ENCODE results near the gene KCNK17. TPM values are rescaled to one million over a fixed set of nuclear protein-coding genes. Genes with fewer than 3 reads are reported as not detected.
A peak's percentile ranks its signal among the peaks of the same experiment; 100 is the strongest.

The KCNK17 gene
- total RNA-seq, 1 experiment from 2014 or later = not detected

DNA sequence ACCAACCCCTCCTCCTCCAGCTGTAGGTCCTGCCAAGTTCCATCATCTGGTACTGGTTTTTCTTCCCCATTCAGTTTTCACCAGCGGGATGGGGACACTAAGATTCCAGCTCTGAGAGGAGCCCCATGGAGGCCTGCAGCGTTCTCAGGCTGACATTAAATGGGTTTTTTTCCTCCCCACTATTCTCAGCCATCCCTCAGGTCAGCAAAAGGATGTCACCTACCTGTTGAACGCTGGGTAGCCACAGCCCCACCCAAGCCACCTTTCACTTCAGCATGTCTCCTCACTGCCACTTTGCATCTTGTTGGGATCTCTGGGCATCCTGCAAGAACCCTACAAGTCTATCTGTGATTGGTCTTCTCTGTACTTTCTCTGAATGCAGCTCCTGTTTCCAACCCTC lies 6.8 kb downstream of the KCNK17 start:
- H2AFZ ChIP-seq (ENCODE audit: low read length) = no peak overlapping the region
- ChIA-PET CTCF (no interaction called here), POLR2A (ENCODE audit: unreplicated experiment) (no interaction called here)
- TF ChIP-seq EZH2 (IDR thresholded peaks at IDR 0.05; ENCODE audit: low read length, unreplicated experiment) = no peak
- TF ChIP-seq EZH2phosphoT487 (IDR thresholded peaks at IDR 0.05; ENCODE audit: borderline replicate concordance, low read length) = no peak
- TF ChIP-seq, protein P1, sequence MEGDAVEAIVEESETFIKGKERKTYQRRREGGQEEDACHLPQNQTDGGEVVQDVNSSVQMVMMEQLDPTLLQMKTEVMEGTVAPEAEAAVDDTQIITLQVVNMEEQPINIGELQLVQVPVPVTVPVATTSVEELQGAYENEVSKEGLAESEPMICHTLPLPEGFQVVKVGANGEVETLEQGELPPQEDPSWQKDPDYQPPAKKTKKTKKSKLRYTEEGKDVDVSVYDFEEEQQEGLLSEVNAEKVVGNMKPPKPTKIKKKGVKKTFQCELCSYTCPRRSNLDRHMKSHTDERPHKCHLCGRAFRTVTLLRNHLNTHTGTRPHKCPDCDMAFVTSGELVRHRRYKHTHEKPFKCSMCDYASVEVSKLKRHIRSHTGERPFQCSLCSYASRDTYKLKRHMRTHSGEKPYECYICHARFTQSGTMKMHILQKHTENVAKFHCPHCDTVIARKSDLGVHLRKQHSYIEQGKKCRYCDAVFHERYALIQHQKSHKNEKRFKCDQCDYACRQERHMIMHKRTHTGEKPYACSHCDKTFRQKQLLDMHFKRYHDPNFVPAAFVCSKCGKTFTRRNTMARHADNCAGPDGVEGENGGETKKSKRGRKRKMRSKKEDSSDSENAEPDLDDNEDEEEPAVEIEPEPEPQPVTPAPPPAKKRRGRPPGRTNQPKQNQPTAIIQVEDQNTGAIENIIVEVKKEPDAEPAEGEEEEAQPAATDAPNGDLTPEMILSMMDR (conservative IDR thresholded peaks at IDR 0.05; ENCODE audit: low read depth, low read length) = no peak
- H3K4me2 ChIP-seq (ENCODE audit: low read length) = no peak overlapping the region
- 0 out of 2 replicates have a peak, but pooled peaks cover 2% of the 10 kb centered on the region for H3K4me1 ChIP-seq (ENCODE audit: insufficient read depth, low read length)
- no peaks in the 10 kb centered on the region for H4K20me1 ChIP-seq (ENCODE audit: low read length)
- no peak overlapping the region for H3K4me3 ChIP-seq (ENCODE audit: low read length)
- no peak overlapping the region for H3K27ac ChIP-seq (ENCODE audit: low read length)
- no peaks in the 10 kb centered on the region for H3F3A ChIP-seq (ENCODE audit: low read length, unreplicated experiment)
- H3K36me3 ChIP-seq (ENCODE audit: low read depth, low read length) = no peaks in the 10 kb centered on the region
- intact Hi-C loops (cut with micrococcal nuclease) = no loop called here
- no peaks in the 10 kb centered on the region for H3K79me2 ChIP-seq (ENCODE audit: low read length)
- ATAC-seq (no peak), DNase-seq (no peak)
- no peak overlapping the region for H3K9ac ChIP-seq (ENCODE audit: low read length)
- no peaks in the 10 kb centered on the region for H3K9me2 ChIP-seq (replicated peaks; ENCODE audit: low read length)
- no TSS peak for BruUV-seq (replicated peaks)
- no peaks in the 10 kb centered on the region for H3K9me3 ChIP-seq (ENCODE audit: low read length)
- 0 out of 2 replicates have a peak, but pooled peaks cover 1% of the 10 kb centered on the region for H3K27me3 ChIP-seq (ENCODE audit: low read length)

DNA sequence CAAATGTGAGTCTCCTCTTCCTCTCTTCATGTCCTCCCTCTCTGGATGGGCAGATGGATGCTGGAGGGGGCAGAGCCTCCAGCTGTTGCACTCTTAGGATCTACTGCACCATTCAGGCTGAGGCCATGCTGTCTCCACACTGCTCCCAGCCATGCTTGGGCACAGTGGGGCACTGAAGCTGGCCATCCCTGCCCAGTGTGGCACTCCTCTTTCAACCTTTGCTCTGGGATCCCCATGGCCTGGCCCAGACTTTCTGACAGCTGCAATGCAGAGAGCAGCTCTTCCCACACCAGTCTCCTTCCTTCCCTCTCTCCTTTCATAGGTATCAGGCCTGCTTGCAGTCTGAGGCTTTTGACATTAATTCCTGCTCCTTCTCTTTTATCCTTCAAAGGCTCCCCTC lies 9.3 kb downstream of the KCNK17 start:
- no peaks in the 10 kb centered on the region for H4K20me1 ChIP-seq (ENCODE audit: low read length)
- no peaks in the 10 kb centered on the region for H3K79me2 ChIP-seq (ENCODE audit: low read length)
- no peak overlapping the region for H3K27ac ChIP-seq (ENCODE audit: low read length)
- no peak overlapping the region for H3K4me2 ChIP-seq (ENCODE audit: low read length)
- CTCF ChIA-PET = interaction anchor here (0.6 kb wide), 1 partner anchor 453 kb away, joined by 6 read pairs; no protein-coding TSS in a partner anchor
- DNase-seq = no peak
- intact Hi-C loops (cut with micrococcal nuclease) = no loop called here
- H3K9me2 ChIP-seq (replicated peaks; ENCODE audit: low read length) = no peaks in the 10 kb centered on the region
- H2AFZ ChIP-seq (ENCODE audit: low read length) = no peak overlapping the region
- POLR2A ChIA-PET (ENCODE audit: unreplicated experiment) = no interaction called here
- no peaks in the 10 kb centered on the region for H3K36me3 ChIP-seq (ENCODE audit: low read depth, low read length)
- BruUV-seq (replicated peaks) = no TSS peak
- no peaks in the 10 kb centered on the region for H3F3A ChIP-seq (ENCODE audit: low read length, unreplicated experiment)
- H3K9ac ChIP-seq (ENCODE audit: low read length) = no peak overlapping the region
- TF ChIP-seq EZH2phosphoT487 (IDR thresholded peaks at IDR 0.05; ENCODE audit: borderline replicate concordance, low read length) = no peak
- TF ChIP-seq EZH2 (IDR thresholded peaks at IDR 0.05; ENCODE audit: low read length, unreplicated experiment) = no peak
- TF ChIP-seq, protein P1 (conservative IDR thresholded peaks at IDR 0.05; ENCODE audit: low read depth, low read length) = no peak
- 0 out of 2 replicates have a peak, but pooled peaks cover 3% of the 10 kb centered on the region for H3K27me3 ChIP-seq (ENCODE audit: low read length)
- H3K9me3 ChIP-seq (ENCODE audit: low read length) = no peaks in the 10 kb centered on the region
- H3K4me3 ChIP-seq (ENCODE audit: low read length) = no peak overlapping the region
- H3K4me1 ChIP-seq (ENCODE audit: insufficient read depth, low read length) = 0 out of 2 replicates have a peak, but pooled peaks cover 2% of the 10 kb centered on the region
- no peak for ATAC-seq

DNA sequence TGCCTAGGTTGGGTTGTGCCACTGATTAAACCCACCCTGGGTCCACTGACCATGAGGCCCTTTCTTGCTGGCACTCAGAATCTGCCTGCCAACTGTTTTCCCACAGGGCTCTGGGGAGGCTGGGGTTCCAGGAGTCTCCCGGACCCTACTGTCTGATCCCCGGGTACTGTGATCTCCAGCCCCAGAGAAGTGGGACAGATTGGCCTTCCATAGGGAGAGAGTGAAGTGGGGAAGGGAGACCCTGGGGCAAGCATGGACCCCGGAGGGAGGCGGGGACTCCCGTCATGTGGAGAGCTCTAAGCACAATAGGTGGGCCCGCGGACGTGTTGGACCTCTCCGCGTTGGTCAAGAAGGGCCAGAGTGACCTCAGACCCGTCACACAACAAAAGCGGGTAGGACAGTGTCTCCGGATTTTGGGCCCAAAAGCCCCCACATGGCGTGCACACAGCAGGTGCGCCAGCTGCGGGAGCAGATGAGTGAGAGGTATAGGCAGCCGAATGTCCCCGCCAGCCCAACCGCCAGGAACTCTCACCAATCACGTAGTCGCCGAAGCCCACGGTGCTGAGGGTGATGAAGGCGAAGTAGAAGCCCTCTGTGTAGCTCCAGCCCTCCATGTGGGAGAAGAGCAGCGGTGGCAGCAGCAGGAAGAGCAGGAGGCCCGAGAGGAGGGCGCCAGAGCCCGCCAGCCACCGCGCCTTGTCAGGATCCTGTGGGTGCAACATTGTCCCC lies 10.6 kb downstream of the KCNK17 start:
- CTCF ChIA-PET = interaction anchor here (0.6 to 1.5 kb wide), 2 partner anchors 135 to 330 kb away, joined by 3 to 7 read pairs; no protein-coding TSS in a partner anchor
- DNase-seq (no peak), ATAC-seq (no peak)
- no peaks in the 10 kb centered on the region for H3K36me3 ChIP-seq (ENCODE audit: low read depth, low read length)
- intact Hi-C loops (cut with micrococcal nuclease) = loop anchor here (1.0 to 2.0 kb wide), 3 partner anchors 137 to 431 kb away; no protein-coding TSS in a partner anchor
- POLR2A ChIA-PET (ENCODE audit: unreplicated experiment) = no interaction called here
- H4K20me1 ChIP-seq (ENCODE audit: low read length) = no peaks in the 10 kb centered on the region
- no peak overlapping the region for H3K4me2 ChIP-seq (ENCODE audit: low read length)
- H3K9ac ChIP-seq (ENCODE audit: low read length) = no peak overlapping the region
- H3K9me3 ChIP-seq (ENCODE audit: low read length) = no peaks in the 10 kb centered on the region
- no peak overlapping the region for H3K27ac ChIP-seq (ENCODE audit: low read length)
- no peaks in the 10 kb centered on the region for H3F3A ChIP-seq (ENCODE audit: low read length, unreplicated experiment)
- H2AFZ ChIP-seq (ENCODE audit: low read length) = no peak overlapping the region
- H3K9me2 ChIP-seq (replicated peaks; ENCODE audit: low read length) = no peaks in the 10 kb centered on the region
- H3K4me3 ChIP-seq (ENCODE audit: low read length) = no peak overlapping the region
- peaks cover 17% of the 10 kb centered on the region for H3K27me3 ChIP-seq (ENCODE audit: low read length)
- BruUV-seq (replicated peaks) = no TSS peak
- TF ChIP-seq EZH2 (IDR thresholded peaks at IDR 0.05; ENCODE audit: low read length, unreplicated experiment) = no peak
- TF ChIP-seq, protein P1 (conservative IDR thresholded peaks at IDR 0.05; ENCODE audit: low read depth, low read length) = peak; percentile 9; the same call in 1 of the 2 replicates
- H3K4me1 ChIP-seq (ENCODE audit: insufficient read depth, low read length) = 0 out of 2 replicates have a peak, but pooled peaks cover 2% of the 10 kb centered on the region
- H3K79me2 ChIP-seq (ENCODE audit: low read length) = no peaks in the 10 kb centered on the region

All from PC-3 (cell line).